IPS DF 6.9 (cell line): ENCODE data around the gene ZSWIM4.

Experiments
- DNase-seq: peaks from one replicate; pipeline ENCODE4 v3.0.0-alpha.2; 2013; ENCODE audit warnings: low read depth, low spot score
- H3K27ac ChIP-seq: one replicate; pipeline ENCODE4 v1.5.1; 2013; ENCODE audit warnings: low read length, control low read depth
- H3K27me3 ChIP-seq: 2 replicates; pipeline ENCODE4 v1.6.1; 2013; ENCODE audit warnings: mild to moderate bottlenecking, low read length; ENCODE audit not compliant: control insufficient read depth, insufficient read depth
- H3K36me3 ChIP-seq: 2 replicates; pipeline ENCODE4 v1.6.1; 2013; ENCODE audit warnings: low read length; ENCODE audit not compliant: control insufficient read depth, insufficient read depth
- H3K4me1 ChIP-seq: 2 replicates; pipeline ENCODE4 v1.6.1; 2013; ENCODE audit warnings: low read length; ENCODE audit not compliant: control insufficient read depth, insufficient read depth
- H3K4me3 ChIP-seq: 2 replicates; pipeline ENCODE4 v1.5.1; 2013; ENCODE audit warnings: mild to moderate bottlenecking, low read length
- H3K9me3 ChIP-seq: 2 replicates; pipeline ENCODE4 v1.6.1; 2013; ENCODE audit warnings: low read length, inconsistent platforms; ENCODE audit not compliant: control insufficient read depth, insufficient read depth
- WGBS: extraction: QIAGEN DNeasy Blood & Tissue Kit; methylation state at CpG from one replicate; pipeline ENCODE4 v1.1.7; 2013; ENCODE audit warnings: mixed read lengths, missing lambda C conversion rate; ENCODE audit not compliant: insufficient read length, insufficient coverage; 5-methylcytosine and 5-hydroxymethylcytosine counted together

ZSWIM4 gene

DNA sequence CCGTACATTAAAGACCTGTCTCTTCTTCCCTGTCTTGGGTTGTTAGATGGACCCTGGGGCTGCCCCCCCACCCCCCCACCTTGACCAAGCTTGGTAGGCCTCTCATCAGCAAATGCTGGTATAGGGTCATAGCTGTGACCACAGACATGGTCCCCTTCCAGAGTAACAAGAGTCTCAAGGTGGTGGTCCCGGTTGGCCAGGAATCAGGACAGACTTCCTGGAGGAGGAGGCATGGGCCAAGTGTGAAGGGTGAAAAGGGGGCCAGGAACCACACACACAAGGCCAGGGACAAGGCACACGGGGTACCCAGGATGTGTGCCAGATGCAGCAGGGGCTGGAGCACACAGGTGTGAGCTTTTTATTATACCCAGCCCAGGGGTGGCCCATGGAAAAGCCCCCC, 32.0 kb upstream of the ZSWIM4 start:
- no peak overlapping the region for H3K27ac ChIP-seq
- no peaks in the 10 kb centered on the region for H3K27me3 ChIP-seq
- H3K36me3 ChIP-seq = peaks cover 11% of the 10 kb centered on the region
- no peaks in the 10 kb centered on the region for H3K9me3 ChIP-seq
- no peak overlapping the region for H3K4me3 ChIP-seq
- H3K4me1 ChIP-seq = peaks cover 2% of the 10 kb centered on the region; the same call in 1 of the 2 replicates
- no peak for DNase-seq
- WGBS = no CpG with 5 or more reads among the region's 3 CpGs

DNA sequence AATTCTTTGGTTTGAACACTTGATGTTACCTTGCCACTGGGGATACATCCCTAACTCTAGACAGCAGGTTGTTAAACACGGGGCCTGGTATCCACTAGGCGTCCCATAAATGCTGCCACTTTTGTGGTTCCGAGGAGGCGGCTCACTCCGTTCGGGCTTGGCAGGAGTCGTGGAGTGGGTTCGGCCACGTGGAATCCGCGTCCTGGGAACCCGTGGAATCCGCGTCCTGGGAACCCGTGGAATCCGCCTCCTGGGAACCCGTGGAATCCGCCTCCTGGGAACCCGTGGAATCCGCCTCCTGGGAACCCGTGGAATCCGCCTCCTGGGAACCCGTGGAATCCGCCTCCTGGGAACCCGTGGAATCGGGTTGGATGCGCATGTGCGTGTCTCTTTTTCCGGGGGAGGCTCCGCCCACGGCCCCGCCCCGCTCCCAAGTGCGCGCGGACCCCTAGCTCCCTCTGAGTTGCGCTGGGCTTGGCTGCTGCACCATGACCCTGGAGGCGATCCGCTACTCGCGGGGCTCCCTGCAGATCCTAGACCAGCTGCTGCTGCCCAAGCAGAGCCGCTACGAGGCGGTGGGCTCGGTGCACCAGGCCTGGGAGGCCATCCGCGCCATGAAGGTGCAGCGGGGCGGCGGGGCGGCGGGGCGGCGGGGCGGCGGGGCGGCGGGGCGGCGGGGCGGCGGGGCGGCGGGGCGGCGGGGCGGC, 31.0 kb upstream of the ZSWIM4 start, which contains the start of gene MRI1:
Gene MRI1, plus strand, starts transcription at position 422 of the 707 bp plus-strand sequence. Its CDS starts 67 bp downstream, at position 489.
- WGBS = no CpG with 5 or more reads among the region's 67 CpGs
- H3K9me3 ChIP-seq = no peaks in the 10 kb centered on the region
- DNase-seq = no peak
- no peaks in the 10 kb centered on the region for H3K27me3 ChIP-seq
- H3K4me1 ChIP-seq = peaks cover 2% of the 10 kb centered on the region; the same call in 1 of the 2 replicates
- no peak within 1 kb of the TSS for H3K27ac ChIP-seq
- peaks cover 13% of the 10 kb centered on the region for H3K36me3 ChIP-seq
- peak within 1 kb of the TSS; percentile 58; the same call in 1 of the 2 replicates for H3K4me3 ChIP-seq

DNA sequence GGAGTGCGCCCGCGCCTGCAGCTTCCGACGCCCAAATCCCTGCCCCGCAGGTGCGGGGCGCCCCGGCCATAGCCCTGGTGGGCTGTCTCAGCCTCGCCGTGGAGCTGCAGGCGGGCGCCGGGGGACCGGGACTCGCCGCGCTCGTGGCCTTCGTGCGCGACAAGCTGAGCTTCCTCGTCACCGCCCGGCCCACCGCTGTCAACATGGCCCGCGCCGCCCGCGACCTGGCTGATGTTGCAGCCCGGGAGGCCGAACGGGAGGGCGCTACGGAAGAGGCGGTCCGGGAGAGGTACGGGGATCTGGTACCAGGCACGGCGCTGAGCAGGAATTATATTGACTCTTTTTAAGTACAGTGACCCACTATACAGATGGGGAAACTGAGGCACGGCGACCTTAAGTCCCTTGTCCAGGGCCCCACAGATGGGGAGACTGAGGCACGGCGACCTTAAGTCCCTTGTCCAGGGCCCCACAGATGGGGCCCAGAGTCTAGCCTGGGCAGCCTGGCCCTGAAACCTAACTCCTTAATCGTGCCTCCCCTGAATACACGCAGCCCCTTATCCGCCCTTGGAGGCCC, 30.3 kb upstream of the ZSWIM4 start:
- no peak for DNase-seq
- Histone ChIP-seq H3K4me3 (peak overlapping the region; percentile 58; the same call in 1 of the 2 replicates), H3K4me1 (peaks cover 2% of the 10 kb centered on the region; the same call in 1 of the 2 replicates), H3K27ac (no peak overlapping the region), H3K9me3 (no peaks in the 10 kb centered on the region), H3K27me3 (no peaks in the 10 kb centered on the region), H3K36me3 (peaks cover 13% of the 10 kb centered on the region)
- no CpG with 5 or more reads among the region's 48 CpGs for WGBS

DNA sequence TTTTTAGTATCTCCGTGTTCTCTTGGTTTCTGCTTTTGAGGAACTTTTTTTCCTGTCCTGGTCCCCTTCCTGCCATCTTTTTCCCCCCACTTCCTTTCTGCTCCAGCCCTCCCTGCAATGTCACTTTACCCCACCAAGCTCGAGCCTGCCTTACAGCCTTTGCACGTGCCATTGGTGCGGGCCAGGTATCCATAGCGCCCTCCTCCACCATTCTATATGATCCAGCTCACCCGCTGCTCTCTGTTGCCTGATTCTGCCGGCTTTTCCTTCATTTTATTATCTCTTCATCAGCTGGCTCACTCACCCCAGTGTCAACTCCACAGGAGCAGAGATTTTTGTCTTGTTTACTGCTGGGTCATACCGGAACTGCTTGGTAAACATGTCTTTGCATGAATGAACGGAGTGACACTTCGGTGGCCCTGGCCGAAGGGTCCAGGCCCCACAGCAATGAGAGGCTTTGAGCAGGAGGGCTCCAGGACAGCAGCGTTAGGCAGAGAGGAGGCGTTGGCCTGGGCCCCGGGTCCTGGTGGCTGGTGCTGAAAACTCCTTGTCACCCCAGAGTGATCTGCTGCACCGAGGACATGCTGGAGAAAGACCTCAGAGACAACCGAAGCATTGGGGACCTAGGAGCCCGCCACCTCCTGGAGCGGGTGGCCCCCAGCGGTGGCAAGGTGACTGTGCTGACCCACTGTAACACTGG, 29.7 kb upstream of the ZSWIM4 start:
- Histone ChIP-seq H3K27ac (no peak overlapping the region), H3K36me3 (peaks cover 11% of the 10 kb centered on the region), H3K27me3 (no peaks in the 10 kb centered on the region), H3K4me1 (peaks cover 2% of the 10 kb centered on the region; the same call in 1 of the 2 replicates), H3K4me3 (peak overlapping the region; percentile 58; the same call in 1 of the 2 replicates), H3K9me3 (no peaks in the 10 kb centered on the region)
- WGBS = no CpG with 5 or more reads among the region's 19 CpGs
- no peak for DNase-seq

DNA sequence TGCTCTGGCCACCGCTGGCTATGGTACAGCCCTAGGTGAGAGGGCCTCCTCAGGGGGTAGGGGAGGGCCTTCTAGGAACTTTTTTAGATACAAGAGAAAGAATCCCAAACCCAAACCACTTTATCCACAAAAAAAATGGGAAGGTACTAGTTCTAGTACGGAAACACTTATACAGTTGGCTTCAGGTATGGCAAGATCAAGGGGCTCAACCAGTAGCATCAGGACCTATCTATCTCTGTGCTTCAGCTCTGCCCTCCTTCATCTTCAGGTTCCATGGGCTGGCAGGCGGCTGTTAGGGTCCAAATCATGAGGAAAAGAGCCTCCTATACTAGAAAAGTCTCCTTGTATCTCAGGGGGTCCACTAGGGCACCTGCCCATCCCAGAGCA, 29.2 kb upstream of the ZSWIM4 start:
- DNase-seq = no peak
- no peak overlapping the region for H3K27ac ChIP-seq
- no peak overlapping the region for H3K4me3 ChIP-seq
- peaks cover 2% of the 10 kb centered on the region; the same call in 1 of the 2 replicates for H3K4me1 ChIP-seq
- WGBS = no CpG with 5 or more reads among the region's 3 CpGs
- no peaks in the 10 kb centered on the region for H3K27me3 ChIP-seq
- peaks cover 10% of the 10 kb centered on the region; the same call in 1 of the 2 replicates for H3K36me3 ChIP-seq
- H3K9me3 ChIP-seq = no peaks in the 10 kb centered on the region

DNA sequence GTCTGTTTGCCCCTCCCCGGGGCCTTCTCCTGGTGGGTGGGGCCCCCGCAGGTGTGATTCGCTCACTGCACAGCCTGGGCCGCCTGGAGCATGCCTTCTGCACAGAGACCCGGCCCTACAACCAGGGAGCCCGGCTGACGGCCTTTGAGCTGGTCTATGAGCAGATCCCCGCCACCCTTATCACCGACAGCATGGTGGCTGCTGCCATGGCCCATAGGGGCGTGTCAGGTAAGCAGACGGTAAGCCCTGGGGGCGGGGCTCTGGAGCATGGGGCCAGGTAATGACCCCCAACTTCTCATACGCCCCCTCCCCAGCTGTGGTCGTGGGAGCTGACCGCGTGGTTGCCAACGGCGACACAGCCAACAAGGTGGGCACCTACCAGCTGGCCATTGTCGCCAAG, 26.7 kb upstream of the ZSWIM4 start:
- Histone ChIP-seq H3K4me1 (peaks cover 2% of the 10 kb centered on the region; the same call in 1 of the 2 replicates), H3K27me3 (no peaks in the 10 kb centered on the region), H3K9me3 (no peaks in the 10 kb centered on the region), H3K27ac (no peak overlapping the region), H3K4me3 (no peak overlapping the region), H3K36me3 (peaks cover 7% of the 10 kb centered on the region; the same call in 1 of the 2 replicates)
- DNase-seq = no peak
- WGBS = no CpG with 5 or more reads among the region's 19 CpGs

DNA sequence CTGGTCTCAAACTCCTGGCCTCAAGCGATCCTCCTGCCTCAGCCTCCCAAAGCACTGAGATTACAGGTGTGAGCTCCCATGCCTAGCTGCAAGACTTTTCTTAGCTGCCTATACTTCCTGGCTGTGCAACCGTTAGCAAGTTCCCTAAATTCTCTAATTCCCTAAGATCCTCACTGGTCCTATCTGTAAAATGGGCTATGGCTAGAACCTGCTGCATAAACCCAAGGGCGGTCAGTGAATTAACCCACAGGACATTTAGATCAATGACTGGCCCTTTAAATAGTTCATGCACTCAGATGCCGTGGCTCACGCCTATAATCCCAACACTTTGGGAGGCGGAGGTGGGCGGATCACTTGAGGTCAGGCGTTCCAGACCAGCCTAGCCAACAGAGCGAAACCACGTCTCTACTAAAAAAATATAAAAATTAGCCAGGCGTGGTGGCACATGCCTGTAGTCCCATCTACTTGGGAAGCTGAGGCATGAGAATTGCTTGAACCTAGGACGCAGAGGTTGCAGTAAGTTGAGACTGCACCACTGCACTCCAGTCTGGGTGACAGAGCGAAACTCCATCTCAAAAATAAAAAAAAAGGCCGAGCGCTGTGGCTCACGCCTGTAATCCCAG, 25.1 kb upstream of the ZSWIM4 start:
- Histone ChIP-seq H3K9me3 (no peaks in the 10 kb centered on the region), H3K4me1 (no peaks in the 10 kb centered on the region; the same call in 1 of the 2 replicates), H3K27ac (no peak overlapping the region), H3K27me3 (no peaks in the 10 kb centered on the region), H3K4me3 (no peak overlapping the region), H3K36me3 (peaks cover 7% of the 10 kb centered on the region; the same call in 1 of the 2 replicates)
- DNase-seq = no peak
- no CpG with 5 or more reads among the region's 16 CpGs for WGBS

DNA sequence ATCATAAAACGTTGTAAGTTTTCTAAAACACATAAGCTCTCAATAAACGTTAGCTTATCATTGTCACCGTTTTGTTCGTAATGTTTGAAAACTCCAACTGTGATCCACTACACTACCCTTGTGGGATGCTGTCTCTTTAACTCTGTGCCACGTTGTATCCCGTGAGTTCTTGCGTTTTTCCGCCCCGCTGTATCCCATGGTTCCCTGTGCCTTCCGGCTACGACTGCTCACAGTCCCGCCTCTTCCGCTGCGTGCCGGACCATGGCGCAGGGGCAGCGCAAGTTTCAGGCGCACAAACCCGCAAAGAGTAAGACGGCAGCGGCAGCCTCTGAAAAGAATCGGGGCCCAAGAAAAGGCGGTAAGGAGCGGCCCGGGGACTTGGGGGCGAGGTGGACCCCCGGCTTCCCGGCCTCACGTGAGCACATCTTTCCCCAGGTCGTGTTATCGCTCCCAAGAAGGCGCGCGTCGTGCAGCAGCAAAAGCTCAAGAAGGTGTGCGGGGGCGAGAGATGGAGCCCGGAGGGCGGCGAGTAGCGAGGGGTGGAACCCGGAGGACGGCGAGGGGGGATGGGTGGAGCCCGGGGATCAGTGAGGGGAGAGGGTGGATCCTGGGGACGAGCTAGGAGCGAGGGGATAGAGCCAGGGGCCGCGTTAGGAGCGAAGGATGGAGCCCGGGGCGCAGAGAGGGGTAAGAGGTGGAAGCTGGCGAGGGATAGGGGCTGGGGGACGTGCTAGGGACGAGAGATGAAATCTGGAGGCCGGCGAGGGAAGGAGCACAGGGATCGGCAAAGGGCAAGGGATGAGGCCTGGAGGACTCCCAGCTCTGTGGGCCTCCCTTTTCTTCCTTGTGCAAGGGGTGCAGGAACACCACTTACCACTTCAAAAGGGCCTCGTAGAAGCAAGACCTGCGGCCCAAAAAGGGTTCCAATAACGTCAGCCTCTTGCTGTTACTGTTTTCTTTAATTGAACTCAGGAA, 20.7 kb upstream of the ZSWIM4 start, which contains the start of gene C19orf53:
Gene C19orf53, plus strand, starts transcription at position 240 of the 975 bp plus-strand sequence. Its CDS starts 22 bp downstream, at position 262.
- no CpG with 5 or more reads among the region's 61 CpGs for WGBS
- DNase-seq = peak; percentile 91
- no peaks in the 10 kb centered on the region for H3K27me3 ChIP-seq
- H3K4me1 ChIP-seq = no peaks in the 10 kb centered on the region
- no peaks in the 10 kb centered on the region for H3K9me3 ChIP-seq
- peaks cover 20% of the 10 kb centered on the region for H3K36me3 ChIP-seq
- H3K27ac ChIP-seq = no peak within 1 kb of the TSS
- H3K4me3 ChIP-seq = peak within 1 kb of the TSS; percentile 88

DNA sequence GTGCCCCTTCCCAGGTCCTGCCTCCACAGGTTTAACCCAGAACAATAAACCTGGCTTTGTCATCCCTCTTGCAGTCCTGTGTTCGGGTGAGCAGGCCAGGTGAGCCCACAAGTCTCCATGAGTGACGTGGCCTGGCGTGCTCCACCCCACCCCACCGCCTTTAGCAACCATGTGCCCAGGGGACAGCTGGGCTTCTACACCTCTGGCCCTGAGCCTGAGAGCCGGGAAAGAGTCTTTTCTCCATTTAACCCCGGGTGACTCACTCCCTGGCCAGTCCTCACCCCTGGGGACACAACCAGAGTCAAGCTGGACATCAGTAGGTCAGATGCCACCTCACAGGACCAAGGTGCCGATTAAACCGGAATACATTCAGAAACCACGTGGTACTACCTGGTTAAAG, 16.8 kb upstream of the ZSWIM4 start:
- H3K4me3 ChIP-seq = no peak overlapping the region
- H3K27ac ChIP-seq = no peak overlapping the region
- no peaks in the 10 kb centered on the region for H3K4me1 ChIP-seq
- WGBS = no CpG with 5 or more reads among the region's 9 CpGs
- H3K9me3 ChIP-seq = no peaks in the 10 kb centered on the region
- peaks cover 20% of the 10 kb centered on the region for H3K36me3 ChIP-seq
- H3K27me3 ChIP-seq = no peaks in the 10 kb centered on the region
- no peak for DNase-seq
